Measurements from ENCODE around the gene MRPS35.

The MRPS35 gene

GRCh38 chr12:27802511-27802910 is 91.9 kb downstream of the MRPS35 start:
- H3K4me3 ChIP-seq (replicated peaks; ENCODE audit: low read depth, low read length): no peak overlapping the region
- TF ChIP-seq CTCF (IDR thresholded peaks at IDR 0.05; ENCODE audit: low read depth, low read length, missing control alignments): no peak
- no peak for DNase-seq (ENCODE audit: extremely low read depth, low read depth)

DNA sequence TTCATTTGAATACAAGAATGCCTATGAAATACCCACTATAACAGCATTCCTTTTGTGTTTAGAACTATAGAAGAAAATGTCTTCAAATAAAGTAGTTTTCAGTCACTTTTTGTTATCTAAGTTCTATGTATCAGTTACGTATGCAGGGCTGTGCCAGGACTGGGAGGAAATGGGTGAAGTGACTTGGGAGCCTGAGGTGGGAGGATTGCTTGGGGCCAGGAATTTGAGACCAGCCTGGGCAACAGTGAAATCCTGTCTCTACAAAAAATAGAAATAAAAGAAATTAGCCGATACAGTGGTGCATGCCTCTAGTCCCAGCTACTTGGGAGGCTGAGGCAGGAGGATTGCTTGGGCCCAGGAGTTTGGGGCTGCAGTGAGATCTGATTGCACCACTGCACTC is 92.3 kb downstream of the MRPS35 start:
- DNase-seq (ENCODE audit: extremely low read depth, low read depth): no peak
- TF ChIP-seq CTCF (IDR thresholded peaks at IDR 0.05; ENCODE audit: low read depth, low read length, missing control alignments): no peak
- no peak overlapping the region for H3K4me3 ChIP-seq (replicated peaks; ENCODE audit: low read depth, low read length)

DNA sequence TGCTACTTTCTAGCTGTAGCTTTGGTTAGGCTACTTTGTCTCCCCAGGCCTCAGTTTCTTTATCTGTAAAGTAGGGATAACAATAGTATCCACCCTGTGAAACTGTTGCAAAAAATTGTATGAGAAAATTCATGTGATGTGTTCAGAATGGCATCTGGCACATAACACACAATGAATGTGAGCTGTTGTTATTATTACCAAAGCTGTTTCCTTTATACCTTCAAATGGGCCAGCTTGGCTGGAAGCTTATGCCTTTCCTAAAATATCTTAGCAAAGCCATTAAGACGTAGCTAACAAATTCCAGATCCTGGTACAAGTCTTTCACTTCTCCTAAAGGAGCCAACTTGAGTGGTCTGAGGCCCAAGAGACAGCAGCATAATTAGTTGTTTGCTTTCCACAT is 94.6 kb downstream of the MRPS35 start:
- no peak overlapping the region for H3K4me3 ChIP-seq (replicated peaks; ENCODE audit: low read depth, low read length)
- no peak for DNase-seq (ENCODE audit: extremely low read depth, low read depth)
- TF ChIP-seq CTCF (IDR thresholded peaks at IDR 0.05; ENCODE audit: low read depth, low read length, missing control alignments): no peak

Measured in HFF-Myc (cell line).